WTC11 (cell line): ENCODE results near the gene CHERP. TPM values are rescaled to one million over a fixed set of nuclear protein-coding genes. Genes with fewer than 3 reads are reported as not detected.

Source experiments
- ATAC-seq: fragments of 200-7000 bp; cut with Tn5 transposase; 2 replicates; pipeline ENCODE4 v1.10.0; 2021; ENCODE audit warnings: mild to moderate bottlenecking, moderate library complexity
- CTCF ChIA-PET: fragments of 300-600 bp; sonication (Branson Sonifier 250); formaldehyde crosslinking; loops from one replicate; lab custom pipeline; 2021; ENCODE audit warnings: antibody characterized with exemption; lab: Charles Lee
- POLR2A ChIA-PET: fragments of 350-600 bp; sonication (Branson Sonifier 250); formaldehyde crosslinking; loops from one replicate; lab custom pipeline; 2021; ENCODE audit warnings: antibody characterized with exemption; lab: Charles Lee
- DNase-seq: peaks from one replicate; pipeline ENCODE4 v3.0.0; 2021; ENCODE audit warnings: low spot score
- H3K27ac Mint-ChIP-seq: 2 replicates; pipeline ENCODE4 v1.8.0; 2021; ENCODE audit warnings: mixed read lengths
- H3K27me3 Mint-ChIP-seq: 2 replicates; pipeline ENCODE4 v1.8.0; 2021; ENCODE audit warnings: low read depth, mild to moderate bottlenecking, moderate library complexity, mixed read lengths
- H3K36me3 Mint-ChIP-seq: 2 replicates; pipeline ENCODE4 v1.8.0; 2021; ENCODE audit warnings: mixed read lengths
- H3K4me1 Mint-ChIP-seq: 2 replicates; pipeline ENCODE4 v1.8.0; 2022; ENCODE audit warnings: mixed read lengths
- H3K4me3 Mint-ChIP-seq: 2 replicates; pipeline ENCODE4 v1.8.0; 2021; ENCODE audit warnings: mild to moderate bottlenecking, moderate library complexity, mixed read lengths
- H3K9me3 Mint-ChIP-seq: 2 replicates; pipeline ENCODE4 v1.8.0; 2021; ENCODE audit warnings: mixed read lengths
- ATF2 ChIP-seq: sonication (generic); formaldehyde crosslinking; IDR thresholded peaks from 2 replicates; pipeline ENCODE4 v1.8.1; 2022; ENCODE audit warnings: low read depth, missing genetic modification reagents, borderline replicate concordance
- ATF3 ChIP-seq: sonication (generic); formaldehyde crosslinking; conservative IDR thresholded peaks from 2 replicates; pipeline ENCODE4 v1.8.1; 2022; ENCODE audit warnings: mild to moderate bottlenecking, missing genetic modification reagents
- EMX1 ChIP-seq: fragments of 250-450 bp; sonication (Bioruptor Pico); IDR thresholded peaks from 2 replicates; pipeline ENCODE4 v1.8.0; 2021; ENCODE audit warnings: mild to moderate bottlenecking
- JAZF1 ChIP-seq: fragments of 250-450 bp; sonication (Bioruptor Pico); IDR thresholded peaks from 2 replicates; pipeline ENCODE4 v1.9.0; 2021; ENCODE audit warnings: moderate library complexity, mild to moderate bottlenecking, inconsistent platforms
- MXD4 ChIP-seq: fragments of 250-450 bp; sonication (Bioruptor Pico); IDR thresholded peaks from 2 replicates; pipeline ENCODE4 v1.8.0; 2021; ENCODE audit warnings: mild to moderate bottlenecking, moderate library complexity, borderline replicate concordance
- NFATC4 ChIP-seq: fragments of 250-450 bp; sonication (Bioruptor Pico); IDR thresholded peaks from 2 replicates; pipeline ENCODE4 v1.9.0; 2021; ENCODE audit warnings: mild to moderate bottlenecking
- NFYB ChIP-seq: sonication (generic); formaldehyde crosslinking; conservative IDR thresholded peaks from 2 replicates; pipeline ENCODE4 v1.8.0; 2022; ENCODE audit warnings: low read depth, missing genetic modification reagents
- NR3C1 ChIP-seq: sonication (generic); formaldehyde crosslinking; conservative IDR thresholded peaks from 2 replicates; pipeline ENCODE4 v1.8.1; 2023; ENCODE audit warnings: low read depth, mild to moderate bottlenecking, missing genetic modification reagents
- RORB ChIP-seq: fragments of 250-450 bp; sonication (Bioruptor Pico); IDR thresholded peaks from 2 replicates; pipeline ENCODE4 v1.9.0; 2021; ENCODE audit warnings: mild to moderate bottlenecking
- total RNA-seq: library from RNA; stranded (reverse); gene quantifications from 3 replicates; pipeline ENCODE4 v1.2.3, GENCODE V29; 2021
- TF ChIP-seq, protein P1 (sequence below): sonication (generic); formaldehyde crosslinking; conservative IDR thresholded peaks from 2 replicates; pipeline ENCODE4 v1.8.1; 2023; ENCODE audit warnings: mild to moderate bottlenecking, low read depth, missing genetic modification reagents, moderate library complexity
- TF ChIP-seq, protein P2 (sequence below): sonication (generic); formaldehyde crosslinking; IDR thresholded peaks from 2 replicates; pipeline ENCODE4 v1.8.0; 2023; ENCODE audit warnings: mild to moderate bottlenecking, missing genetic modification reagents
- TF ChIP-seq, protein P3 (sequence below): sonication (generic); formaldehyde crosslinking; IDR thresholded peaks from 2 replicates; pipeline ENCODE4 v1.8.0; 2022; ENCODE audit warnings: missing genetic modification reagents
- TF ChIP-seq, protein P4 (sequence below): sonication (generic); formaldehyde crosslinking; IDR thresholded peaks from 2 replicates; pipeline ENCODE4 v1.8.1; 2023; ENCODE audit warnings: mild to moderate bottlenecking, moderate library complexity, missing genetic modification reagents
- TF ChIP-seq, protein P5 (sequence below): sonication (generic); formaldehyde crosslinking; IDR thresholded peaks from 2 replicates; pipeline ENCODE4 v1.8.0; 2023; ENCODE audit warnings: missing genetic modification reagents, mild to moderate bottlenecking, borderline replicate concordance
- TF ChIP-seq, protein P6 (sequence below): fragments of 250-450 bp; sonication (Bioruptor Pico); IDR thresholded peaks from 2 replicates; pipeline ENCODE4 v1.9.0; 2021; ENCODE audit warnings: moderate library complexity, mild to moderate bottlenecking, inconsistent platforms, borderline replicate concordance

The CHERP gene
- total RNA-seq, 1 experiment from 2014 or later, result 98.7 TPM

- TF ChIP-seq, protein P1, sequence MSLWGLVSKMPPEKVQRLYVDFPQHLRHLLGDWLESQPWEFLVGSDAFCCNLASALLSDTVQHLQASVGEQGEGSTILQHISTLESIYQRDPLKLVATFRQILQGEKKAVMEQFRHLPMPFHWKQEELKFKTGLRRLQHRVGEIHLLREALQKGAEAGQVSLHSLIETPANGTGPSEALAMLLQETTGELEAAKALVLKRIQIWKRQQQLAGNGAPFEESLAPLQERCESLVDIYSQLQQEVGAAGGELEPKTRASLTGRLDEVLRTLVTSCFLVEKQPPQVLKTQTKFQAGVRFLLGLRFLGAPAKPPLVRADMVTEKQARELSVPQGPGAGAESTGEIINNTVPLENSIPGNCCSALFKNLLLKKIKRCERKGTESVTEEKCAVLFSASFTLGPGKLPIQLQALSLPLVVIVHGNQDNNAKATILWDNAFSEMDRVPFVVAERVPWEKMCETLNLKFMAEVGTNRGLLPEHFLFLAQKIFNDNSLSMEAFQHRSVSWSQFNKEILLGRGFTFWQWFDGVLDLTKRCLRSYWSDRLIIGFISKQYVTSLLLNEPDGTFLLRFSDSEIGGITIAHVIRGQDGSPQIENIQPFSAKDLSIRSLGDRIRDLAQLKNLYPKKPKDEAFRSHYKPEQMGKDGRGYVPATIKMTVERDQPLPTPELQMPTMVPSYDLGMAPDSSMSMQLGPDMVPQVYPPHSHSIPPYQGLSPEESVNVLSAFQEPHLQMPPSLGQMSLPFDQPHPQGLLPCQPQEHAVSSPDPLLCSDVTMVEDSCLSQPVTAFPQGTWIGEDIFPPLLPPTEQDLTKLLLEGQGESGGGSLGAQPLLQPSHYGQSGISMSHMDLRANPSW (CRISPR knock-in tag), result no peak
- no peak for TF ChIP-seq ATF3 (CRISPR knock-in tag)
- TF ChIP-seq JAZF1 (CRISPR knock-in tag), result no peak
- no peak for TF ChIP-seq NR3C1 (CRISPR knock-in tag)
- TF ChIP-seq, protein P2, sequence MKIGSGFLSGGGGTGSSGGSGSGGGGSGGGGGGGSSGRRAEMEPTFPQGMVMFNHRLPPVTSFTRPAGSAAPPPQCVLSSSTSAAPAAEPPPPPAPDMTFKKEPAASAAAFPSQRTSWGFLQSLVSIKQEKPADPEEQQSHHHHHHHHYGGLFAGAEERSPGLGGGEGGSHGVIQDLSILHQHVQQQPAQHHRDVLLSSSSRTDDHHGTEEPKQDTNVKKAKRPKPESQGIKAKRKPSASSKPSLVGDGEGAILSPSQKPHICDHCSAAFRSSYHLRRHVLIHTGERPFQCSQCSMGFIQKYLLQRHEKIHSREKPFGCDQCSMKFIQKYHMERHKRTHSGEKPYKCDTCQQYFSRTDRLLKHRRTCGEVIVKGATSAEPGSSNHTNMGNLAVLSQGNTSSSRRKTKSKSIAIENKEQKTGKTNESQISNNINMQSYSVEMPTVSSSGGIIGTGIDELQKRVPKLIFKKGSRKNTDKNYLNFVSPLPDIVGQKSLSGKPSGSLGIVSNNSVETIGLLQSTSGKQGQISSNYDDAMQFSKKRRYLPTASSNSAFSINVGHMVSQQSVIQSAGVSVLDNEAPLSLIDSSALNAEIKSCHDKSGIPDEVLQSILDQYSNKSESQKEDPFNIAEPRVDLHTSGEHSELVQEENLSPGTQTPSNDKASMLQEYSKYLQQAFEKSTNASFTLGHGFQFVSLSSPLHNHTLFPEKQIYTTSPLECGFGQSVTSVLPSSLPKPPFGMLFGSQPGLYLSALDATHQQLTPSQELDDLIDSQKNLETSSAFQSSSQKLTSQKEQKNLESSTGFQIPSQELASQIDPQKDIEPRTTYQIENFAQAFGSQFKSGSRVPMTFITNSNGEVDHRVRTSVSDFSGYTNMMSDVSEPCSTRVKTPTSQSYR, result no peak
- TF ChIP-seq NFATC4 (CRISPR knock-in tag), result no peak
Observed at GRCh38 chr19:16536130-16536529, 6.1 kb downstream of the CHERP start (continued).

DNA sequence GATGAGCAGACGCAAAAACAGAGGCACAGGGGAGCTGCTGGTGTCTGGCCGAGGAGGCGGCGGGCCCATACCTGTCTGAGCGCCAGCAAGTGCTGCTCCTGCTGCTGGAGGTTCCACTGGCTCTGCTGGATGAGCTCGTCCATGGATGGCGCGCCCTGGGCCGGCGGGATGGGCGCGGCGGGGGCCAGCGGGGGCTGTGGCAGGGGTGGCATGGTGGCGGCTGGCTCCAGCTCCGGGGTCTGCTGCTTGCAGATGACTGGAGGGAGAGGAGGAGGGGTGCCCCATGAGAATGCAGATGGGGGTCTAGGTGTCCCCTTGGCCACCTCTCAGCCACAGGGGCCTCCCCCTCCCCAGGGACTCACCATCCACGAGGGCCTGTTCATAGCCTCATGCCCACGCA lies 6.9 kb downstream of the CHERP start:
- POLR2A ChIA-PET, result interaction anchor here (0.7 kb wide), 1 partner anchor 17 kb away, joined by 3 read pairs; no protein-coding TSS in a partner anchor

More for the DNA sequence above, 6.9 kb downstream of the CHERP start:
- no peak for TF ChIP-seq MXD4 (CRISPR knock-in tag)
- TF ChIP-seq, protein P3, sequence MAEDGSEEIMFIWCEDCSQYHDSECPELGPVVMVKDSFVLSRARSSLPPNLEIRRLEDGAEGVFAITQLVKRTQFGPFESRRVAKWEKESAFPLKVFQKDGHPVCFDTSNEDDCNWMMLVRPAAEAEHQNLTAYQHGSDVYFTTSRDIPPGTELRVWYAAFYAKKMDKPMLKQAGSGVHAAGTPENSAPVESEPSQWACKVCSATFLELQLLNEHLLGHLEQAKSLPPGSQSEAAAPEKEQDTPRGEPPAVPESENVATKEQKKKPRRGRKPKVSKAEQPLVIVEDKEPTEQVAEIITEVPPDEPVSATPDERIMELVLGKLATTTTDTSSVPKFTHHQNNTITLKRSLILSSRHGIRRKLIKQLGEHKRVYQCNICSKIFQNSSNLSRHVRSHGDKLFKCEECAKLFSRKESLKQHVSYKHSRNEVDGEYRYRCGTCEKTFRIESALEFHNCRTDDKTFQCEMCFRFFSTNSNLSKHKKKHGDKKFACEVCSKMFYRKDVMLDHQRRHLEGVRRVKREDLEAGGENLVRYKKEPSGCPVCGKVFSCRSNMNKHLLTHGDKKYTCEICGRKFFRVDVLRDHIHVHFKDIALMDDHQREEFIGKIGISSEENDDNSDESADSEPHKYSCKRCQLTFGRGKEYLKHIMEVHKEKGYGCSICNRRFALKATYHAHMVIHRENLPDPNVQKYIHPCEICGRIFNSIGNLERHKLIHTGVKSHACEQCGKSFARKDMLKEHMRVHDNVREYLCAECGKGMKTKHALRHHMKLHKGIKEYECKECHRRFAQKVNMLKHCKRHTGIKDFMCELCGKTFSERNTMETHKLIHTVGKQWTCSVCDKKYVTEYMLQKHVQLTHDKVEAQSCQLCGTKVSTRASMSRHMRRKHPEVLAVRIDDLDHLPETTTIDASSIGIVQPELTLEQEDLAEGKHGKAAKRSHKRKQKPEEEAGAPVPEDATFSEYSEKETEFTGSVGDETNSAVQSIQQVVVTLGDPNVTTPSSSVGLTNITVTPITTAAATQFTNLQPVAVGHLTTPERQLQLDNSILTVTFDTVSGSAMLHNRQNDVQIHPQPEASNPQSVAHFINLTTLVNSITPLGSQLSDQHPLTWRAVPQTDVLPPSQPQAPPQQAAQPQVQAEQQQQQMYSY (CRISPR knock-in tag), result no peak
- TF ChIP-seq RORB (CRISPR knock-in tag), result no peak
- TF ChIP-seq ATF2 (CRISPR knock-in tag), result no peak
- TF ChIP-seq, protein P4, sequence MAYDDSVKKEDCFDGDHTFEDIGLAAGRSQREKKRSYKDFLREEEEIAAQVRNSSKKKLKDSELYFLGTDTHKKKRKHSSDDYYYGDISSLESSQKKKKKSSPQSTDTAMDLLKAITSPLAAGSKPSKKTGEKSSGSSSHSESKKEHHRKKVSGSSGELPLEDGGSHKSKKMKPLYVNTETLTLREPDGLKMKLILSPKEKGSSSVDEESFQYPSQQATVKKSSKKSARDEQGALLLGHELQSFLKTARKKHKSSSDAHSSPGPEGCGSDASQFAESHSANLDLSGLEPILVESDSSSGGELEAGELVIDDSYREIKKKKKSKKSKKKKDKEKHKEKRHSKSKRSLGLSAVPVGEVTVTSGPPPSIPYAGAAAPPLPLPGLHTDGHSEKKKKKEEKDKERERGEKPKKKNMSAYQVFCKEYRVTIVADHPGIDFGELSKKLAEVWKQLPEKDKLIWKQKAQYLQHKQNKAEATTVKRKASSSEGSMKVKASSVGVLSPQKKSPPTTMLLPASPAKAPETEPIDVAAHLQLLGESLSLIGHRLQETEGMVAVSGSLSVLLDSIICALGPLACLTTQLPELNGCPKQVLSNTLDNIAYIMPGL (CRISPR knock-in tag), result no peak
- no peak for TF ChIP-seq NFYB (CRISPR knock-in tag)
- TF ChIP-seq, protein P5, sequence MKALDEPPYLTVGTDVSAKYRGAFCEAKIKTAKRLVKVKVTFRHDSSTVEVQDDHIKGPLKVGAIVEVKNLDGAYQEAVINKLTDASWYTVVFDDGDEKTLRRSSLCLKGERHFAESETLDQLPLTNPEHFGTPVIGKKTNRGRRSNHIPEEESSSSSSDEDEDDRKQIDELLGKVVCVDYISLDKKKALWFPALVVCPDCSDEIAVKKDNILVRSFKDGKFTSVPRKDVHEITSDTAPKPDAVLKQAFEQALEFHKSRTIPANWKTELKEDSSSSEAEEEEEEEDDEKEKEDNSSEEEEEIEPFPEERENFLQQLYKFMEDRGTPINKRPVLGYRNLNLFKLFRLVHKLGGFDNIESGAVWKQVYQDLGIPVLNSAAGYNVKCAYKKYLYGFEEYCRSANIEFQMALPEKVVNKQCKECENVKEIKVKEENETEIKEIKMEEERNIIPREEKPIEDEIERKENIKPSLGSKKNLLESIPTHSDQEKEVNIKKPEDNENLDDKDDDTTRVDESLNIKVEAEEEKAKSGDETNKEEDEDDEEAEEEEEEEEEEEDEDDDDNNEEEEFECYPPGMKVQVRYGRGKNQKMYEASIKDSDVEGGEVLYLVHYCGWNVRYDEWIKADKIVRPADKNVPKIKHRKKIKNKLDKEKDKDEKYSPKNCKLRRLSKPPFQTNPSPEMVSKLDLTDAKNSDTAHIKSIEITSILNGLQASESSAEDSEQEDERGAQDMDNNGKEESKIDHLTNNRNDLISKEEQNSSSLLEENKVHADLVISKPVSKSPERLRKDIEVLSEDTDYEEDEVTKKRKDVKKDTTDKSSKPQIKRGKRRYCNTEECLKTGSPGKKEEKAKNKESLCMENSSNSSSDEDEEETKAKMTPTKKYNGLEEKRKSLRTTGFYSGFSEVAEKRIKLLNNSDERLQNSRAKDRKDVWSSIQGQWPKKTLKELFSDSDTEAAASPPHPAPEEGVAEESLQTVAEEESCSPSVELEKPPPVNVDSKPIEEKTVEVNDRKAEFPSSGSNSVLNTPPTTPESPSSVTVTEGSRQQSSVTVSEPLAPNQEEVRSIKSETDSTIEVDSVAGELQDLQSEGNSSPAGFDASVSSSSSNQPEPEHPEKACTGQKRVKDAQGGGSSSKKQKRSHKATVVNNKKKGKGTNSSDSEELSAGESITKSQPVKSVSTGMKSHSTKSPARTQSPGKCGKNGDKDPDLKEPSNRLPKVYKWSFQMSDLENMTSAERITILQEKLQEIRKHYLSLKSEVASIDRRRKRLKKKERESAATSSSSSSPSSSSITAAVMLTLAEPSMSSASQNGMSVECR (CRISPR knock-in tag), result no peak
- TF ChIP-seq, protein P6, sequence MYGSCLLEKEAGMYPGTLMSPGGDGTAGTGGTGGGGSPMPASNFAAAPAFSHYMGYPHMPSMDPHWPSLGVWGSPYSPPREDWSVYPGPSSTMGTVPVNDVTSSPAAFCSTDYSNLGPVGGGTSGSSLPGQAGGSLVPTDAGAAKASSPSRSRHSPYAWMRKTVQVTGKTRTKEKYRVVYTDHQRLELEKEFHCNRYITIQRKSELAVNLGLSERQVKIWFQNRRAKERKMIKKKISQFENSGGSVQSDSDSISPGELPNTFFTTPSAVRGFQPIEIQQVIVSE (CRISPR knock-in tag), result no peak
- no peak for TF ChIP-seq EMX1 (CRISPR knock-in tag)
- no peak for DNase-seq
- CTCF ChIA-PET, result no interaction called here
- Mint-ChIP-seq H3K27ac (no peak overlapping the region), H3K4me3 (no peak overlapping the region), H3K27me3 (no peaks in the 10 kb centered on the region), H3K36me3 (peaks cover 66% of the 10 kb centered on the region), H3K9me3 (no peaks in the 10 kb centered on the region), H3K4me1 (no peaks in the 10 kb centered on the region)
- ATAC-seq, result no peak
